K562 (cell line): Measurements from ENCODE around the gene ALDH1A2. TPM values are rescaled to one million over a fixed set of nuclear protein-coding genes. Genes with fewer than 3 reads are reported as not detected.

Source experiments
- CTCF ChIP-seq, 3 experiments: IDR thresholded peaks in 2 of 3; conservative IDR thresholded peaks in 1 of 3; 2 replicates each; pipeline ENCODE4 v1.5.1; 2011 to 2012; ENCODE audit warnings: low read length in 3 of 3, mild to moderate bottlenecking in 3 of 3, control low read depth in 2 of 3, improper control_type of control experiment in 1 of 3, inconsistent platforms in 1 of 3, low read depth in 1 of 3, mixed read lengths in 1 of 3, moderate library complexity in 1 of 3; ENCODE audit not compliant: insufficient read depth in 2 of 3
- ETV1 ChIP-seq: fragments of 450-650 bp; conservative IDR thresholded peaks from 2 replicates; pipeline ENCODE4 v1.6.1; 2016; ENCODE audit warnings: missing genetic modification characterization, control low read depth, low read depth, missing compliant biosample characterization
- ETV6 ChIP-seq, 3 experiments: fragments of 150-350 bp in 1 of 3; sonication (generic) in 1 of 3; formaldehyde crosslinking in 1 of 3; IDR thresholded peaks; 2 replicates each; pipeline versions ENCODE4 v1.6.1 to v1.8.0; 2014 to 2022; ENCODE audit warnings: borderline replicate concordance in 2 of 3, low read depth in 2 of 3, antibody characterized with exemption in 1 of 3, low read length in 1 of 3, mild to moderate bottlenecking in 1 of 3, missing genetic modification reagents in 1 of 3
- GTF2B ChIP-seq: IDR thresholded peaks from 2 replicates; pipeline ENCODE4 v1.6.1; 2011; ENCODE audit not compliant: insufficient read length; ENCODE audit errors: extremely low read depth
- NCOA2 ChIP-seq, 2 experiments: fragments of 450-650 bp; IDR thresholded peaks; 2 replicates each; pipeline ENCODE4 v1.6.1; 2018; ENCODE audit warnings: mild to moderate bottlenecking in 2 of 2, moderate library complexity in 1 of 2; ENCODE audit not compliant: partially characterized antibody in 2 of 2
- NR2C1 ChIP-seq, 2 experiments: fragments of 450-650 bp; IDR thresholded peaks; 2 replicates each; pipeline ENCODE4 v1.6.1; 2017; ENCODE audit warnings: mild to moderate bottlenecking in 2 of 2, antibody characterized with exemption in 1 of 2, inconsistent platforms in 1 of 2, missing compliant biosample characterization in 1 of 2, missing genetic modification characterization in 1 of 2
- RAD21 ChIP-seq, 2 experiments: fragments of 250-450 bp in 1 of 2; fragments of 450-650 bp in 1 of 2; sonication (Bioruptor Pico) in 1 of 2; formaldehyde crosslinking in 1 of 2; IDR thresholded peaks in 1 of 2; conservative IDR thresholded peaks in 1 of 2; 2 replicates each; pipeline versions ENCODE4 v1.4.0 to v1.8.0; 2020 to 2022; ENCODE audit warnings: mild to moderate bottlenecking in 2 of 2, moderate library complexity in 1 of 2
- SLC30A9 ChIP-seq: fragments of 250-450 bp; sonication (Bioruptor Pico); IDR thresholded peaks from 2 replicates; pipeline ENCODE4 v1.8.0; 2022; ENCODE audit warnings: mild to moderate bottlenecking, moderate library complexity
- STAG1 ChIP-seq: sonication (generic); formaldehyde crosslinking; IDR thresholded peaks from 2 replicates; pipeline ENCODE4 v1.5.0; 2020; ENCODE audit warnings: missing genetic modification reagents, borderline replicate concordance
- VEZF1 ChIP-seq: fragments of 200-800 bp; sonication (Bioruptor generic); IDR thresholded peaks from 2 replicates; pipeline ENCODE4 v1.6.1; 2017; ENCODE audit warnings: missing genetic modification characterization, missing compliant biosample characterization
- ZNF586 ChIP-seq: fragments of 450-650 bp; formaldehyde crosslinking; conservative IDR thresholded peaks from 2 replicates; pipeline ENCODE4 v1.4.0; 2020; ENCODE audit warnings: mild to moderate bottlenecking, moderate library complexity
- polyA plus RNA-seq, 8 experiments: library from polyadenylated mRNA; depleted of rRNA in 4 of 8; stranded (reverse) in 5 of 8; unstranded in 3 of 8; fragments of >200 nt; fragmentation: Nextera tagmentation in 2 of 8; fragmentation: Illumina TruSeq in 1 of 8; extraction: Ambion mirVana in 2 of 8; extraction: Trizol in 1 of 8; gene quantifications; 2 replicates each; pipeline versions ENCODE4 v1.2.1 to v1.2.3, GENCODE V29; 2011 to 2014; ENCODE audit warnings: inconsistent platforms in 1 of 8, missing spikeins in 1 of 8
- total RNA-seq, 7 experiments: library from RNA; depleted of rRNA in 6 of 7; stranded (reverse); fragments of >200 nt in 6 of 7; fragmentation: Illumina TruSeq in 2 of 7; extraction: Trizol in 2 of 7; gene quantifications; 2 replicates each; pipeline versions ENCODE4 v1.2.1 to v1.2.3, GENCODE V29; 2011 to 2021; ENCODE audit warnings: low replicate concordance in 1 of 7
- TF ChIP-seq, protein P1 (sequence below): fragments of 250-450 bp; sonication (Bioruptor Pico); IDR thresholded peaks from 2 replicates; pipeline ENCODE4 v1.9.0; 2021; ENCODE audit warnings: mild to moderate bottlenecking, inconsistent platforms
- TF ChIP-seq, protein P2 (sequence below): sonication (generic); formaldehyde crosslinking; IDR thresholded peaks from 2 replicates; pipeline ENCODE4 v1.8.1; 2023; ENCODE audit warnings: missing genetic modification reagents, mild to moderate bottlenecking, borderline replicate concordance

The ALDH1A2 gene
- total and polyA plus RNA-seq, 9 of the 15 experiments (the other 6 are each of a cell fraction or from before 2014, with no cell fraction given), result 115 to 393 (median 333) TPM

DNA sequence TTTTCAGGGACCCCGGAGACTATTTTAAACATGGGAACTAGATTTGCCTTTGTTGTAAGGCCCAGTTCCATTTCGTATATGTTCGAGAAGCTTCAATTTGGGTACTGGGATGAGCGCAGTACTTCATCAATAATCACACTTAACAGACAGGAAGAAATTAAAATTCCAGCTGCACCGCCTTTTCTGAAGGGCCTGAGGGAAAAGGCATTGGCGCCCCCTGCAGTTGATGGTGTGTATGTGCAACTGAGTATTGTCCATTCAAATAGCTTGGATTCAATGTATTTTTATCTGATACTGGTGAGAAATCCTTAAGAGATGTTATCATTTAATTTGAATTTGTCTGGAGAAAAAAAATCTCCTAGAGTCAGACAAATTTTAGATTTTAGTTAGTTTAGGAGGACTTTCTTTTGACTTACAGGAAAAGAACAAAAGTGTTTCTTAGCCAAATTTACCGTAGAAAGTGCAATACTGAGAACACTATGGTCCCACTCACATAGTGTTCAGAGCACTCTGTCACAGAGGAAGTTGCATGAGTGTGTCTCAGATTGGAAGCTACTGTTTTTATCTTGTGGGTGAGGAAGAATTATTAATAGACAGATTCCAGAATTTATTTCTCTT is 5.4 kb upstream of the ALDH1A2 start (continued):
- TF ChIP-seq RAD21 (CRISPR knock-in tag; conservative IDR thresholded peaks at IDR 0.05 in 1 of 2, IDR thresholded peaks at IDR 0.05 in 1 of 2) (peak; percentile 89 to 93), ETV1 (tag) (peak; percentile 38; the same call in 1 of the 2 replicates), NCOA2 (IDR thresholded peaks at IDR 0.05; ENCODE audit: partially characterized antibody in 2 of 2) (no peak), NR2C1 (IDR thresholded peaks at IDR 0.05) (no peak), NR2C1 (tag; IDR thresholded peaks at IDR 0.05) (no peak), GTF2B (no peak), CTCF (IDR thresholded peaks at IDR 0.05 in 2 of 3, conservative IDR thresholded peaks at IDR 0.05 in 1 of 3; ENCODE audit: insufficient read depth in 2 of 3, low read depth in 1 of 3, low read length in 3 of 3) (peak; percentile 86 to 94 (median 86)), ZNF586 (CRISPR knock-in tag) (no peak), STAG1 (CRISPR knock-in tag) (peak; percentile 57; the same call in 1 of the 2 replicates), VEZF1 (CRISPR knock-in tag) (no peak), ETV6 (IDR thresholded peaks at IDR 0.05; ENCODE audit: borderline replicate concordance in 1 of 2, low read depth in 2 of 2, low read length in 1 of 2) (no peak), ETV6 (CRISPR knock-in tag; IDR thresholded peaks at IDR 0.05; ENCODE audit: borderline replicate concordance) (no peak), SLC30A9 (CRISPR knock-in tag) (no peak)
- TF ChIP-seq, protein P1, sequence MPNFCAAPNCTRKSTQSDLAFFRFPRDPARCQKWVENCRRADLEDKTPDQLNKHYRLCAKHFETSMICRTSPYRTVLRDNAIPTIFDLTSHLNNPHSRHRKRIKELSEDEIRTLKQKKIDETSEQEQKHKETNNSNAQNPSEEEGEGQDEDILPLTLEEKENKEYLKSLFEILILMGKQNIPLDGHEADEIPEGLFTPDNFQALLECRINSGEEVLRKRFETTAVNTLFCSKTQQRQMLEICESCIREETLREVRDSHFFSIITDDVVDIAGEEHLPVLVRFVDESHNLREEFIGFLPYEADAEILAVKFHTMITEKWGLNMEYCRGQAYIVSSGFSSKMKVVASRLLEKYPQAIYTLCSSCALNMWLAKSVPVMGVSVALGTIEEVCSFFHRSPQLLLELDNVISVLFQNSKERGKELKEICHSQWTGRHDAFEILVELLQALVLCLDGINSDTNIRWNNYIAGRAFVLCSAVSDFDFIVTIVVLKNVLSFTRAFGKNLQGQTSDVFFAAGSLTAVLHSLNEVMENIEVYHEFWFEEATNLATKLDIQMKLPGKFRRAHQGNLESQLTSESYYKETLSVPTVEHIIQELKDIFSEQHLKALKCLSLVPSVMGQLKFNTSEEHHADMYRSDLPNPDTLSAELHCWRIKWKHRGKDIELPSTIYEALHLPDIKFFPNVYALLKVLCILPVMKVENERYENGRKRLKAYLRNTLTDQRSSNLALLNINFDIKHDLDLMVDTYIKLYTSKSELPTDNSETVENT (CRISPR knock-in tag), result no peak
- TF ChIP-seq, protein P2, sequence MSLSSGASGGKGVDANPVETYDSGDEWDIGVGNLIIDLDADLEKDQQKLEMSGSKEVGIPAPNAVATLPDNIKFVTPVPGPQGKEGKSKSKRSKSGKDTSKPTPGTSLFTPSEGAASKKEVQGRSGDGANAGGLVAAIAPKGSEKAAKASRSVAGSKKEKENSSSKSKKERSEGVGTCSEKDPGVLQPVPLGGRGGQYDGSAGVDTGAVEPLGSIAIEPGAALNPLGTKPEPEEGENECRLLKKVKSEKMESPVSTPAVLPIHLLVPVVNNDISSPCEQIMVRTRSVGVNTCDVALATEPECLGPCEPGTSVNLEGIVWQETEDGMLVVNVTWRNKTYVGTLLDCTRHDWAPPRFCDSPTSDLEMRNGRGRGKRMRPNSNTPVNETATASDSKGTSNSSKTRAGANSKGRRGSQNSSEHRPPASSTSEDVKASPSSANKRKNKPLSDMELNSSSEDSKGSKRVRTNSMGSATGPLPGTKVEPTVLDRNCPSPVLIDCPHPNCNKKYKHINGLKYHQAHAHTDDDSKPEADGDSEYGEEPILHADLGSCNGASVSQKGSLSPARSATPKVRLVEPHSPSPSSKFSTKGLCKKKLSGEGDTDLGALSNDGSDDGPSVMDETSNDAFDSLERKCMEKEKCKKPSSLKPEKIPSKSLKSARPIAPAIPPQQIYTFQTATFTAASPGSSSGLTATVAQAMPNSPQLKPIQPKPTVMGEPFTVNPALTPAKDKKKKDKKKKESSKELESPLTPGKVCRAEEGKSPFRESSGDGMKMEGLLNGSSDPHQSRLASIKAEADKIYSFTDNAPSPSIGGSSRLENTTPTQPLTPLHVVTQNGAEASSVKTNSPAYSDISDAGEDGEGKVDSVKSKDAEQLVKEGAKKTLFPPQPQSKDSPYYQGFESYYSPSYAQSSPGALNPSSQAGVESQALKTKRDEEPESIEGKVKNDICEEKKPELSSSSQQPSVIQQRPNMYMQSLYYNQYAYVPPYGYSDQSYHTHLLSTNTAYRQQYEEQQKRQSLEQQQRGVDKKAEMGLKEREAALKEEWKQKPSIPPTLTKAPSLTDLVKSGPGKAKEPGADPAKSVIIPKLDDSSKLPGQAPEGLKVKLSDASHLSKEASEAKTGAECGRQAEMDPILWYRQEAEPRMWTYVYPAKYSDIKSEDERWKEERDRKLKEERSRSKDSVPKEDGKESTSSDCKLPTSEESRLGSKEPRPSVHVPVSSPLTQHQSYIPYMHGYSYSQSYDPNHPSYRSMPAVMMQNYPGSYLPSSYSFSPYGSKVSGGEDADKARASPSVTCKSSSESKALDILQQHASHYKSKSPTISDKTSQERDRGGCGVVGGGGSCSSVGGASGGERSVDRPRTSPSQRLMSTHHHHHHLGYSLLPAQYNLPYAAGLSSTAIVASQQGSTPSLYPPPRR, result no peak
